LNCAP (cell line): ENCODE measurements around the gene CLGN.

Experiments used
- TF ChIP-seq, protein P1 (sequence below): fragments of 450-650 bp; IDR thresholded peaks from 2 replicates; pipeline ENCODE4 v1.5.1; 2017; ENCODE audit warnings: mild to moderate bottlenecking

Gene CLGN

DNA sequence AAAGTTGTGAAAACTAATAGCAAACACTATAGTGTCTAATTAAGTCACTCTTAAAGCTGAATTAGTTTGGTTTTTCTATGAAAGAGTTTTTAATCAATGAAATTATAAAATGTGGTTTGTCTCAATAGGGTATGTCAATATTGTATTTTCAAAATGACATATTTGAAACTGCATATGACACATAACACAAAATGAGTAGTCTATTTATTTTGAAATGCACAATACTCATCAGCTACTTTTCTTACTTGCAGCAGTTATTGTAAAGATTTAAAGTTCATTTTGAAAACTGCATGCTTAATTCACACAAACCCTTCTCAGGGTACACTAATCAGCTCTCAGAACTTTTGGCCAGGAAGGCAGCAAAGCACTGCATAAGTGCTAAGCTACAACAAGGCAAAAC, 21.2 kb downstream of the CLGN start:
- TF ChIP-seq, protein P1, sequence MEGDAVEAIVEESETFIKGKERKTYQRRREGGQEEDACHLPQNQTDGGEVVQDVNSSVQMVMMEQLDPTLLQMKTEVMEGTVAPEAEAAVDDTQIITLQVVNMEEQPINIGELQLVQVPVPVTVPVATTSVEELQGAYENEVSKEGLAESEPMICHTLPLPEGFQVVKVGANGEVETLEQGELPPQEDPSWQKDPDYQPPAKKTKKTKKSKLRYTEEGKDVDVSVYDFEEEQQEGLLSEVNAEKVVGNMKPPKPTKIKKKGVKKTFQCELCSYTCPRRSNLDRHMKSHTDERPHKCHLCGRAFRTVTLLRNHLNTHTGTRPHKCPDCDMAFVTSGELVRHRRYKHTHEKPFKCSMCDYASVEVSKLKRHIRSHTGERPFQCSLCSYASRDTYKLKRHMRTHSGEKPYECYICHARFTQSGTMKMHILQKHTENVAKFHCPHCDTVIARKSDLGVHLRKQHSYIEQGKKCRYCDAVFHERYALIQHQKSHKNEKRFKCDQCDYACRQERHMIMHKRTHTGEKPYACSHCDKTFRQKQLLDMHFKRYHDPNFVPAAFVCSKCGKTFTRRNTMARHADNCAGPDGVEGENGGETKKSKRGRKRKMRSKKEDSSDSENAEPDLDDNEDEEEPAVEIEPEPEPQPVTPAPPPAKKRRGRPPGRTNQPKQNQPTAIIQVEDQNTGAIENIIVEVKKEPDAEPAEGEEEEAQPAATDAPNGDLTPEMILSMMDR: no peak

DNA sequence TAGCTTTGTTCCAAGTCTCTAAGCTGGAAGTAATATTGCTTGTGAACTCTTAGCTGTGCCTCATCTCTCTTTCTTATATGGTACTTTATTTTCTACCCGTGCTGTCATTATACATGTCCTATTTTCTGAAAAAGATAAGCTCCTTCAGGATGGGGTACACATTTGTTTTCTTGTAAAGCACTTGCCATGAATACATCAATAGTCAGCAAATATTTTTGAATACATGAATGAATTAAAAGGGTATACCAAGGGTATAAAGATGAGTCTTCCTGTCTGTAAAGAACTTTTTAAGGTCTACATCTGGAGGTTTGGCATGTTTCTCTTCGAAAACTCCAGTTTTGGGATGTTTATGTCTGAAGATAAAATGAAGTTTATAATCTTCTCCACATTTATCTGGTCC, 27.3 kb downstream of the CLGN start:
- TF ChIP-seq, protein P1: no peak

DNA sequence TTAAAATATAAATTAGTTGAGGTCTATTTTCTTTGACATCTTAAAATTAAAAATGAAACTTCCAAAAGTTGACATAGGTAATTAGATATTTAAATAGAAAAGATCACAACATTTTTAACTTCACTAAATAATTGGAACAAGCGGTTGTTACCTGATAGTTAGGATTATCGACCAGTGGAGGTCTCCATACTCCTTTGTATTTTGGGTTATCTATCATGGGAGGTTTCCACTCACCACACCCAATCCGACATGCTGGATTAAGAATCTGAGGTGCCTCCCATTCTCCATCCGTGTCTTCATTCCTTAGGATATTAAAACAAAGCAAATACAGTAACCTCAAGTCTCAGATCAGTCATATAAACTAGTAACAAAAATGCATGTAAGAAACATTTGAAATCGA, 31.8 kb downstream of the CLGN start:
- TF ChIP-seq, protein P1: no peak

DNA sequence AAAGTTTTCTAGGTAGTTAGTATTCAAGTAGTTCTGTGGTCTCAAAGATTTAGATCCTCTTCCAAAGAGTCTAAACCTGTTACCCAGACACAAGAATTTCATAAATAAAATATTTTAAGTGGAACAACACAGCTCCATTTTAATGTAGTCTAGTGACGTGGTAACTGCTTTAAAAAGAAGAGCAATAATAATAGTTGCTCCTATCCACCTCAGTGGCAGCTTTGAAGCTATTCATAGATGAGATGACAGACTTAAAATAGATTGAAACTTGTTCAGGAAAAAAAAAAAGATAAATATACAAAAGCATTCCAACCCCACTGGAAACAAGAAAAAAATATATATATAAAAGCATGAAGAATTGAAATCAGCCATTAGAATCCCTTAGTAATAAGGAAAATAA, 39.4 kb downstream of the CLGN start:
- TF ChIP-seq, protein P1: no peak

DNA sequence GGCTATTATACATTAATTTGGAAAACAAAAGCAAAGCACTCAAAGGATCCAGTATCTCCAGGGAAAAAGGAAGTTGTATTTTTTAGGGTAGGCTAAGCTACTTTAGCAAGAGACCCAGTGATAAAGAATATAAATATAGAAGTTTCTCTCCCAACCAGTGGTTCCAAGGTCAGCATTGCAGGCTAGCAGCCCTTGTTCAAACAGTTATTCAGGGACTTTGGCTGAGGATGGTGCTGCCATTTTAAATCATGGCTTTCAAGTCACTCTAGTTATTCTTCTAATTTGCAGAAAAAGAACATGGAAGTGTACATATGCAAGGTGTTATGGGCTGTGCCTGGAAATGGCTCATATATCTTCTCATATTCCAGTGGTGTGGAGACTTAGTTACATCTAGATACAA, 44.7 kb downstream of the CLGN start:
- TF ChIP-seq, protein P1: no peak

DNA sequence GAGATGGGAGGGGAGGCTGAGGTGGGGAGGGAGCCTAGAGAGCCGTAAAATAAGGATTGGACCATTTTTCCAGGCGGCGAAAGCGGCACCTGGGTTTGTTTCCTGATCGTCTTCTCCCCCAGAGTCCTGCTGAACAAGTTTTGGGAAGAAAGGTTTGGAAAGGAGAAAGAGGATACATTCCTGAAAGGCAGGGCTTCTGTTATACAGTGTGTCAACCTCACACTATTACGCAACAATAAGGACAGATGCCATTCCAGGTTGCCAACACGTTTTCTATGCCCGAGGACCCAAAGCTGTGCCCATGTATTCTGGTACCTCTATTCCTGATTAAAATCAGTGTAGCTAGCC, 53.3 kb downstream of the CLGN start:
- TF ChIP-seq, protein P1: no peak

DNA sequence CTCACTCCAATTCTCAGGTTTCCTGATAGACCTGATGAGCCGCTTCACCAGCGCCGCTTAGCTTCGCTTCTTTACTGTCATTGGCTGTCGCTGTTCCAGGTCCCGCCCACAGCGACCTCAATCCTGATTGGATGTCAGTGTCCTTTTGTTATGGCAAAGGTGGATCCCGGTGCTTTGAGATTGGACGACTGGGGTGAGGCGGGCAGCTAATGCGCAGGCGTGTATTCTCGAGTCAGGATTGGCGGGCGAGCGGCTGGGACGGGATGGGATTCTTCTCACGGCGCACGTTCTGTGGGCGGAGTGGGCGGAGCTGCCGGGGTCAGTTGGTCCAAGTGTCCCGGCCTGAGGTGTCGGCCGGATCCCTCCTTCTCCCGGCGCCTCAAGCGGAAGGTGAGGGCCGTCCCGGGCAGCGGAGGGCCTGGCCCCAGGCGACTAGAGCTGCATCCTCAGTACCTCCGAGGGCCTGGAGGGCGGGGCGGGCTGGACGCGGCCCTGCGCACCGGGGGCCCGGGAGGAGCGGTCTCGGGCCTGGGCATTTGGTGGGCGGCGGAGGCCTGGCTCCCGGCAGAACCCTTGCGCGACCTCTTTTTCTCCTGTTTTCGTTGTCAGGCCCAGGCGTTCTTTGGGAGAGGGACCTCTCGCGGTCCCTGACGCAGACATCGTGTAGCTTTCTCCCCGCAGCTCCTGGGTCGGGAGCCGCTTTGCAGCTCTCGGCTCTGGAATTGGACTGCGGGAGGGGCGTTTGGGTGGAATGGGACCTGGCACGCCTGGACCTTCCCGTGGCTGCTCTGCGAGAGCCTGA, 53.9 kb downstream of the CLGN start, which contains the start of gene SCOC:
TSS of gene SCOC (plus strand) at position 319 of the 802 bp plus-strand sequence. CDS start 5,525 bp downstream, outside the sequence.
- TF ChIP-seq, protein P1: no peak
